GM10847 (cell line): ENCODE measurements around the gene ATXN10.

Experiments
- POLR2A ChIP-seq: IDR thresholded peaks from 2 replicates; pipeline ENCODE4 v1.6.1; 2011; ENCODE audit not compliant: insufficient read length; ENCODE audit errors: extremely low read depth

The ATXN10 gene

GRCh38 chr22:45868571-45869339, 197.1 kb downstream of the ATXN10 start:
- no peak for TF ChIP-seq POLR2A

DNA sequence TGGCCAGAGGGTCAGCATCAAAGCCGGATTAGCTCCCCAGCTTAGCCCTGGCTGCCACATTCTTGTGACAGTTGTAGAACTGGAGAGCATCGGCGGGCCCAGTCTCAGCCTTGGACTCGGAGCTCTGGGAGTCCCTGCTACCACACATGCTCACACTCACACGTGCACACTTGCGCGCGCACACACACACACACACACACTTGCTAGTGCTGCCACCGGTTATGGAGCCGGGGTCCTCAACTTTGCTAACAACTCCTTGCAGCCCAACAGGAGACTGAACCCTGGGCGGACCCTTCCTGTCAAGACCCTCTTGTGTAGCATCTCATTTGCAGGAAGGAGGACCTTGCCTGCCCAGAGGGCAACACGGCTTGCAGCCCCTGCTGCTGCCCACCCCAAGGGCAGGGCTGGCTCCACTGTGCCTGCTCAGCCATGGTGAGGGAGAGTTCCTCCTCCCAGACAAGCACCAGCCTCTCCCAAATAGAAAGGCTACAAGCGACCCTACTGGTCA, 197.8 kb downstream of the ATXN10 start:
- TF ChIP-seq POLR2A, result no peak

DNA sequence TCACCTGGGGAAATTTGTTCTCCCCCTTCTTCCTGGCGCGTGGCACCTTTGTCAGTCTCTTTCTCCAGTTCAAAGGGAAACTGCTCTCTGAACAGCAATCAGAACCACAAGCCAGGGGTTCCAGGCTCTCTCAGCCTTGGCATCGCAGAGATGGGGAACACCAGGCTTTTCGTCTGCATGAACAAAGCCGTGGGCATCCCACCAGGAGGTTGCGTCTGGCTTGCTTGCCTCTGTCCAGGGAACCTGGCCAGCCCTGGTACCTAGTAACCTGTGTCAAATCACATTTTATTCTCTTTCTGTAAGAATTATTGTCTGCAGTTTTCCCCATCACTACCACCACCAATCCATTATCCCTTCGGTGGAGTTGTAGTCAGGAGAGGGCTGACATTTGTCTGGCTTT, 198.4 kb downstream of the ATXN10 start:
- TF ChIP-seq POLR2A, result no peak

- no peak for TF ChIP-seq POLR2A
Observed at GRCh38 chr22:45871721-45872120, 200.1 kb downstream of the ATXN10 start.

GRCh38 chr22:45872659-45873263, 201.1 kb downstream of the ATXN10 start:
- TF ChIP-seq POLR2A, result no peak

GRCh38 chr22:45876136-45877035, 204.8 kb downstream of the ATXN10 start:
- no peak for TF ChIP-seq POLR2A

DNA sequence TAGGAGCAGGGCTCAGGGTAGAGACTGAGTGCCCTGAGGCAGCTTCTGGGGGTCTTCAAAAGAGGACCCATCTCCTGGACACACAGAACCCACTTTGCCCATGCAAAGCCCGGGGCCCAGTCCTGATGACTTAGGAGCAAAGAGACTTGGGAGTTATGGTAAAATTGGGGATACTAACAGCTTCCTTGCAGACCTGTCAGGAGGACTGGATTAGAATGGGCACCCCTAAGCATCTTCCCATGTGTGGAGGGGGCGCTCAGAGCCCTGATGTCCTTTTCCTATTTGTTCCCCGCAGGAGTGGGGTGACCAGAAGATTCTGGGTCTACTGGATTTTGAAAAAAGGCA, 205.4 kb downstream of the ATXN10 start:
- no peak for TF ChIP-seq POLR2A

- no peak for TF ChIP-seq POLR2A
Observed at GRCh38 chr22:45877651-45878050, 206.0 kb downstream of the ATXN10 start.

DNA sequence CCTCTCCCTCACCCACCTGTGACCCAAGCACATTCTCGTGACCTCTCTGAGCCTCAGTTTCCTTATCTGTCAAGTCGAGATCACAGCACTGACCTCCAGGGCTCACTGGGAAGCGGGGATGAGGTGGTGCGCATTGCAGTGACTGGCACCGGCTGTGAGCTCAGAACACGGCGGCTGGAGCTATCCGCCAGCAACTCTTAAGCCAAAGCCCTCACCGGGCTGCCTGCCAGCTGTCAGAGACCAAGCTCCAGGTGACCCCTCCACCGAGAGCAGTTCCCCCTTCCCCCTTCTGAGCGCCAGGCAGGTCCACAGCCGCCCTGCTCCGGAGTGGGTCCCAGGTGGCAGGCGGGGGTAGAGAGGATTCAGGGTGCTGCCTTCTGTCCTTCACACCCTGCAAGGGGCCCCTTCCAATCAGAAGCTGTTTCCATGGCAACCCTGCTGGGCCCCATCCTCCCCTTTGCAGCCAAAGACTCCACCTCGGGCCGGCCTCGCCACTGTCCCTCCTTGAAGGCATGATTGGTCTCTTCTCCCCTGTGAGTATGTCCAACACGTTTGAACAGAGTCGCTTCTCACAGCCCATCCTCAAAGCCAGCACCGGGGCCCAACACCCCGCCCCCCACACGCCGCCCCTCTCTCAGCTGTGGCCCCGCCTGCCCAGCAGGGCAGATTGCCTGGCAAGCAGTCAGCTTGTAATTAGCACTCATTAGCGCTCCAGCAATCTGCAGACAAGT, 206.6 kb downstream of the ATXN10 start:
- no peak for TF ChIP-seq POLR2A

DNA sequence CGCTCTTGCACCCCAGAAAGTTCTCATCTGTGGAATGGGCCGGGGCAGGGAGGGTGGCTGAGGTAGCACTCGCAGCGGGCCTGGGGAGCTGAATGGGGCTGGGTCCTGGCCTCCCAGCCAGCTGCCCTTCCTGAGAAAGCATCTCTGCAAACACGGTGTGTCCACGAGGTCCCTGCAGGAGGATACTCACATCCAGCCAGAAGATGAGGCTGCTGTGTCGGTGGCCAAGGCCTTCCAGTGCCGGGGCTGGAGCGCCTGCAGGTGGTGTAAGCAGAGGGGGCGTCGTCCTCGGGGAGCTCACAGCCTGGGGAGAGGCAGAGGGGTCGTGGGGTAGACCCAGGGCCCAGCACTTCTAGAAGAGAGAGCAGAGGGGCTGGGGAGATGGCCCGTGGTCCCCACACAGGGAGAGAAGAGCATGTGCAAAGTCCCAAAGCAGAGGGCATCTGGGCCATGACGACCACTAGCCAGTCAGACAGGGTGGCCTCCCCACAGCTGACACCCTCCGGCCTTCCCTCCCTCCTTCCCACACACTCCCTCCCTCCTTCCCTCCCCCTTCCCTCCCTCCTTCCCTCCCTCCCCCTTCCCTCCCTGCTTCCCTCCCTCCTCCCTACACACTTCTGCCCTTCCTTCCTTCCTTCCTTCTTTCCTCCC, 207.4 kb downstream of the ATXN10 start:
- TF ChIP-seq POLR2A, result no peak

DNA sequence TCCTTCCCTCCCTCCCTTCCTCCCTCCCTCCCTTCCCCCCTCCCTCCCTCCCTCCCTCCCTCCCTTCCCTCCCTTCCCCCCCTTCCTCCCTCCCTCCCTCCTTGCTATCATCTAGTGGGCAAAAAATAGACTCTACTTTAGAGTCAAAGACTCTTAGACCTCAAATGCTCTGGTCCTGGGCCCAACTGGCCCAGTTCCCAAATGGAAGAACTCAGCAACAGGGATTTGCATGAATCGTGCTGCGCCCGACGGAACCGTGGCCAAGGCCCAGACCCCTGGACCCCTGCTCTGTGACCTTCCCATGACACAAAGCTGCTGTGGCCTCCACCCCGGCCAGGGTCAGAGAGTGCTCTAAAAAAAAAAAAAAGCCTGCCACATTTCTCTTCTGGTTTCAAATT, 207.9 kb downstream of the ATXN10 start:
- TF ChIP-seq POLR2A, result no peak

DNA sequence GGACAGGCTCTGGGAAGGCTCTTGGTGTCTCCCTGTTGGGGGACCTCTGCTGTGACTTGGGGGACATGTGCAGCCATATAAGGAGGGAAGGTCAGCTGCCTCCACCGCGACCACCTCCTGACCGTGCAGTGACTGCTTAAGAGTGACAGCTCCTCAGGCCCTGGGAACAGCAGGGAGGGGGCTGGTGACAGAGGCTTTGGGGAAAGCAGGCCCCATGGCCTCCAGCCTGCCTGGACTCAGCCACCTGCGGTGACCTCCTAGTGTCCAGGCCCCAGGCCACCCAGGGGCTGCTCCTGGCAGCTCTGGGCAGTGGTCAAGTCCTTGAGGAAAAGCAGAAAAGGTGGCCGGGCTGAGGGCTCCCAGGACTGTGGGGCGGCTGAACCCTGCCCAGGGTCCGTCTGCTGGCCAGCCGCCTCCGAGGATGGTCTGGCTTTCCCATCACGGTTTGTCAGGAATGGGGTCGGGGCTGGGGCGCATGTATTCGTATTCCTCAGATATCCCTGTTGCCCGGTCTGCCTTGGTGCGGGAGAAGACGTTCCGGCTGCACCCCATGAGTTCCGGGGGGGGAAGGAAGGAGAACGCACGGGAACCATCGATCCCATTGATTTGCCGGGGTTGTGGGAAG, 208.6 kb downstream of the ATXN10 start:
- TF ChIP-seq POLR2A, result no peak

GRCh38 chr22:45880716-45881523, 209.3 kb downstream of the ATXN10 start:
- TF ChIP-seq POLR2A, result no peak
